GM12864 (cell line): ENCODE data around the gene CNTN2.

Experiments used
- DNase-seq: peaks from one replicate; pipeline ENCODE4 v3.0.0-alpha.2; 2011; ENCODE audit warnings: low read depth
- H3K4me3 ChIP-seq: 2 replicates; pipeline ENCODE4 v1.5.1; 2011; ENCODE audit warnings: mild to moderate bottlenecking, low read depth, low read length, control low read depth
- CTCF ChIP-seq: IDR thresholded peaks from 2 replicates; pipeline ENCODE4 v1.5.1; 2011; ENCODE audit warnings: low read depth, mild to moderate bottlenecking, moderate library complexity, low read length, control low read depth, inconsistent platforms; ENCODE audit errors: missing control alignments

Gene CNTN2

GRCh38 chr1:205049479-205049878, 6.5 kb downstream of the CNTN2 start:
- no peak for TF ChIP-seq CTCF
- H3K4me3 ChIP-seq = no peak overlapping the region
- no peak for DNase-seq

GRCh38 chr1:205052690-205053089, 9.7 kb downstream of the CNTN2 start:
- H3K4me3 ChIP-seq = no peak overlapping the region
- no peak for TF ChIP-seq CTCF
- DNase-seq = no peak

- no peak for DNase-seq
- no peak for TF ChIP-seq CTCF
- no peak overlapping the region for H3K4me3 ChIP-seq
Measured at GRCh38 chr1:205053296-205053695, 10.3 kb downstream of the CNTN2 start.

GRCh38 chr1:205054013-205054412, 11.0 kb downstream of the CNTN2 start:
- no peak for TF ChIP-seq CTCF
- DNase-seq = no peak
- no peak overlapping the region for H3K4me3 ChIP-seq

GRCh38 chr1:205056188-205056611, 13.2 kb downstream of the CNTN2 start:
- no peak for TF ChIP-seq CTCF
- DNase-seq = no peak
- H3K4me3 ChIP-seq = no peak overlapping the region

- no peak for DNase-seq
- TF ChIP-seq CTCF = no peak
- H3K4me3 ChIP-seq = no peak overlapping the region
Measured at GRCh38 chr1:205056956-205057568, 14.1 kb downstream of the CNTN2 start.
